ENCODE measurements around the gene B3GAT1.
A peak's percentile ranks its signal among the peaks of the same experiment; 100 is the strongest.

The B3GAT1 gene

GRCh38 chr11:134407321-134407828, 4.7 kb downstream of the B3GAT1 start:
- peak overlapping the region; percentile 34 for H3K27ac ChIP-seq
- no peak for TF ChIP-seq CTCF (conservative IDR thresholded peaks at IDR 0.05)

- H3K27ac ChIP-seq = no peak overlapping the region
- TF ChIP-seq CTCF (conservative IDR thresholded peaks at IDR 0.05) = no peak
Observed at GRCh38 chr11:134406264-134407185, 5.5 kb downstream of the B3GAT1 start.

GRCh38 chr11:134405841-134406240, 6.2 kb downstream of the B3GAT1 start:
- TF ChIP-seq CTCF (conservative IDR thresholded peaks at IDR 0.05) = no peak
- H3K27ac ChIP-seq = no peak overlapping the region

GRCh38 chr11:134405436-134405835, 6.6 kb downstream of the B3GAT1 start:
- no peak for TF ChIP-seq CTCF (conservative IDR thresholded peaks at IDR 0.05)
- no peak overlapping the region for H3K27ac ChIP-seq

GRCh38 chr11:134404575-134405341, 7.3 kb downstream of the B3GAT1 start:
- TF ChIP-seq CTCF (conservative IDR thresholded peaks at IDR 0.05) = no peak
- no peak overlapping the region for H3K27ac ChIP-seq

- no peak for TF ChIP-seq CTCF (conservative IDR thresholded peaks at IDR 0.05)
- H3K27ac ChIP-seq = no peak overlapping the region
Observed at GRCh38 chr11:134402910-134403309, 9.1 kb downstream of the B3GAT1 start.

Measured in VCaP (cell line).